HepG2 (cell line): Measurements from ENCODE around the gene MTHFSD. TPM values are rescaled to one million over a fixed set of nuclear protein-coding genes. Genes with fewer than 3 reads are reported as not detected.
A peak's percentile ranks its signal among the peaks of the same experiment; 100 is the strongest.

Source experiments
- ATAC-seq: fragments of 200-7000 bp; cut with Tn5 transposase; 3 replicates; pipeline ENCODE4 v1.9.1; 2020; ENCODE audit warnings: mild to moderate bottlenecking, moderate library complexity
- BruUV-seq: library from RNA; stranded (reverse); fragments of 400-500 nt; replicated peaks from 2 replicates; lab custom pipeline; 2021; lab: Mats Ljungman, UMichigan
- CTCF ChIA-PET: fragments of 300-600 bp; formaldehyde crosslinking; extraction: SDS; loops from one replicate; lab custom pipeline; 2021; ENCODE audit warnings: low total read pairs, inconsistent platforms, low intra/inter-chr PET ratio; lab: Yijun Ruan, JAX
- POLR2A ChIA-PET: fragments of 350-600 bp; sonication (Branson Sonifier 250); formaldehyde crosslinking; loops from one replicate; lab custom pipeline; 2020; ENCODE audit warnings: antibody characterized with exemption, inconsistent platforms; lab: Yijun Ruan, JAX
- DNase-seq: peaks from one replicate; pipeline ENCODE4 v3.0.0-alpha.2; 2015; ENCODE audit warnings: low spot score
- FAIRE-seq: peaks from 3 replicates; lab custom pipeline; 2011; peaks lifted over from hg19 to GRCh38; lab: Jason Lieb, UNC
- H2AFZ ChIP-seq: one replicate; pipeline ENCODE4 v1.6.1; 2011; ENCODE audit warnings: low read length, inconsistent platforms
- H3K27ac ChIP-seq: fragments of 300-600 bp; 3 replicates; pipeline ENCODE4 v1.8.0; 2011; ENCODE audit warnings: mixed run types, mild to moderate bottlenecking, mixed read lengths, low read length, inconsistent platforms; ENCODE audit not compliant: insufficient read depth; ENCODE audit errors: extremely low read length
- H3K27me3 ChIP-seq, 2 experiments: fragments of 200-600 bp in 1 of 2; 2 replicates in 1 of 2; 3 replicates in 1 of 2; pipeline versions ENCODE4 v1.6.0 to v1.8.0; 2011; ENCODE audit warnings: low read length in 2 of 2, mild to moderate bottlenecking in 2 of 2, moderate library complexity in 2 of 2, inconsistent platforms in 1 of 2; ENCODE audit not compliant: insufficient read depth in 2 of 2, control insufficient read depth in 1 of 2
- H3K36me3 ChIP-seq, 2 experiments: fragments of 200-600 bp in 1 of 2; replicated peaks in 1 of 2; 2 replicates in 1 of 2; 3 replicates in 1 of 2; pipeline versions ENCODE4 v1.5.1 to v1.8.0; 2011; ENCODE audit warnings: low read length in 2 of 2, inconsistent platforms in 1 of 2; ENCODE audit not compliant: insufficient read depth in 2 of 2, control insufficient read depth in 1 of 2
- H3K4me1 ChIP-seq: 2 replicates; pipeline ENCODE4 v1.5.1; 2012; ENCODE audit warnings: low read length, inconsistent platforms; ENCODE audit not compliant: insufficient read depth
- H3K4me2 ChIP-seq: 2 replicates; pipeline ENCODE4 v1.6.0; 2011; ENCODE audit warnings: low read depth, low read length, inconsistent platforms
- H3K4me3 ChIP-seq, 3 experiments: fragments of 200-600 bp in 1 of 3; sonication (generic), shearing (Covaris generic) in 1 of 3; replicated peaks in 1 of 3; 2 replicates each; pipeline ENCODE4 v1.5.1; 2011 to 2016; ENCODE audit warnings: low read length in 3 of 3, inconsistent platforms in 2 of 3, low read depth in 2 of 3, mild to moderate bottlenecking in 2 of 3, control low read depth in 1 of 3, mixed read lengths in 1 of 3; ENCODE audit not compliant: insufficient read depth in 1 of 3
- H3K79me2 ChIP-seq: one replicate; pipeline ENCODE4 v1.6.1; 2011; ENCODE audit warnings: low read length, inconsistent platforms; ENCODE audit not compliant: insufficient read depth
- H3K9ac ChIP-seq: 2 replicates; pipeline ENCODE4 v1.6.0; 2011; ENCODE audit warnings: mild to moderate bottlenecking, low read depth, low read length, inconsistent platforms; ENCODE audit not compliant: insufficient read depth
- H3K9me3 ChIP-seq: 2 replicates; pipeline ENCODE4 v1.5.1; 2012; ENCODE audit warnings: mild to moderate bottlenecking, low read length
- H4K20me1 ChIP-seq: 2 replicates; pipeline ENCODE4 v1.6.0; 2011; ENCODE audit warnings: inconsistent platforms, mild to moderate bottlenecking, low read length, moderate library complexity; ENCODE audit not compliant: insufficient read depth
- AGO1 ChIP-seq: fragments of 200-400 bp; formaldehyde crosslinking; IDR thresholded peaks from 2 replicates; pipeline ENCODE4 v1.6.1; 2017; ENCODE audit warnings: mild to moderate bottlenecking, low read depth, low read length, moderate library complexity; ENCODE audit not compliant: poor library complexity, severe bottlenecking
- AHDC1 ChIP-seq: sonication (generic); formaldehyde crosslinking; IDR thresholded peaks from 2 replicates; pipeline ENCODE4 v1.5.1; 2020; ENCODE audit warnings: mild to moderate bottlenecking, missing genetic modification reagents, borderline replicate concordance
- HNRNPUL1 ChIP-seq: fragments of 200-400 bp; formaldehyde crosslinking; IDR thresholded peaks from 2 replicates; pipeline ENCODE4 v1.6.1; 2017; ENCODE audit warnings: low read depth, mild to moderate bottlenecking, low read length, moderate library complexity
- KDM2A ChIP-seq: sonication (generic); formaldehyde crosslinking; IDR thresholded peaks from 2 replicates; pipeline ENCODE4 v1.4.0; 2020; ENCODE audit warnings: low read depth, missing genetic modification reagents, borderline replicate concordance
- KDM5B ChIP-seq: sonication (generic); formaldehyde crosslinking; IDR thresholded peaks from 2 replicates; pipeline ENCODE4 v1.4.0; 2020; ENCODE audit warnings: missing genetic modification reagents, mild to moderate bottlenecking, borderline replicate concordance
- NFIC ChIP-seq: IDR thresholded peaks from 2 replicates; pipeline ENCODE4 v1.6.1; 2012; ENCODE audit warnings: mild to moderate bottlenecking, low read length, inconsistent platforms
- SIN3A ChIP-seq: IDR thresholded peaks from 2 replicates; pipeline ENCODE4 v1.6.1; 2011; ENCODE audit warnings: low read depth, mild to moderate bottlenecking, control low read depth, low read length, borderline replicate concordance
- TBP ChIP-seq: sonication (generic); formaldehyde crosslinking; IDR thresholded peaks from 2 replicates; pipeline ENCODE4 v1.5.0; 2020; ENCODE audit warnings: missing genetic modification reagents
- ZNF432 ChIP-seq: sonication (generic); formaldehyde crosslinking; IDR thresholded peaks from 2 replicates; pipeline ENCODE4 v1.5.0; 2020; ENCODE audit warnings: missing genetic modification reagents, mild to moderate bottlenecking, borderline replicate concordance
- ZNF816 ChIP-seq: sonication (generic); formaldehyde crosslinking; IDR thresholded peaks from 2 replicates; pipeline ENCODE4 v1.8.0; 2022; ENCODE audit warnings: missing genetic modification reagents, mild to moderate bottlenecking, borderline replicate concordance
- WGBS: methylation state at CpG from one replicate; pipeline ENCODE4 v1.1.6; 2017; ENCODE audit warnings: low lambda C conversion rate; 5-methylcytosine and 5-hydroxymethylcytosine counted together
- in situ Hi-C: cut with HindIII; loops from 2 replicates; pipeline ENCODE4 v1.10.0; 2017; ENCODE audit warnings: low pct_unique_long_range_greater_than_20kb; ENCODE audit not compliant: extremely low pct_ligation_motif_present
- intact Hi-C: fragments of 100-400 bp; cut with micrococcal nuclease; formaldehyde crosslinking; loops from one replicate; pipeline ENCODE4 v1.10.0; 2022; ENCODE audit not compliant: unreplicated experiment
- polyA plus RNA-seq, 8 experiments: library from polyadenylated mRNA; depleted of rRNA in 3 of 8; stranded (reverse) in 7 of 8; unstranded in 1 of 8; fragments of >200 nt; fragmentation: Illumina TruSeq in 4 of 8; extraction: Trizol in 4 of 8; gene quantifications; 2 replicates each; pipeline versions ENCODE4 v1.2.1 to v1.2.3, GENCODE V29; 2011 to 2016; ENCODE audit warnings: low read depth in 4 of 8, missing spikeins in 1 of 8, mixed read lengths in 1 of 8; ENCODE audit not compliant: insufficient read depth in 1 of 8
- total RNA-seq, 5 experiments: library from RNA; depleted of rRNA; stranded (reverse); fragments of >200 nt; fragmentation: Illumina TruSeq; extraction: Trizol; gene quantifications; 2 replicates each; pipeline ENCODE4 v1.2.3, GENCODE V29; 2016; ENCODE audit warnings: low read depth in 1 of 5
- TF ChIP-seq, protein P1 (sequence below): sonication (generic); formaldehyde crosslinking; IDR thresholded peaks from 2 replicates; pipeline ENCODE4 v1.4.0; 2020; ENCODE audit warnings: low read depth, missing genetic modification reagents

The MTHFSD gene
- total and polyA plus RNA-seq, 2 of the 13 experiments (the other 11 are each of a cell fraction or from before 2014, with no cell fraction given): 14.2 to 16.3 TPM

- TF ChIP-seq, protein P1, sequence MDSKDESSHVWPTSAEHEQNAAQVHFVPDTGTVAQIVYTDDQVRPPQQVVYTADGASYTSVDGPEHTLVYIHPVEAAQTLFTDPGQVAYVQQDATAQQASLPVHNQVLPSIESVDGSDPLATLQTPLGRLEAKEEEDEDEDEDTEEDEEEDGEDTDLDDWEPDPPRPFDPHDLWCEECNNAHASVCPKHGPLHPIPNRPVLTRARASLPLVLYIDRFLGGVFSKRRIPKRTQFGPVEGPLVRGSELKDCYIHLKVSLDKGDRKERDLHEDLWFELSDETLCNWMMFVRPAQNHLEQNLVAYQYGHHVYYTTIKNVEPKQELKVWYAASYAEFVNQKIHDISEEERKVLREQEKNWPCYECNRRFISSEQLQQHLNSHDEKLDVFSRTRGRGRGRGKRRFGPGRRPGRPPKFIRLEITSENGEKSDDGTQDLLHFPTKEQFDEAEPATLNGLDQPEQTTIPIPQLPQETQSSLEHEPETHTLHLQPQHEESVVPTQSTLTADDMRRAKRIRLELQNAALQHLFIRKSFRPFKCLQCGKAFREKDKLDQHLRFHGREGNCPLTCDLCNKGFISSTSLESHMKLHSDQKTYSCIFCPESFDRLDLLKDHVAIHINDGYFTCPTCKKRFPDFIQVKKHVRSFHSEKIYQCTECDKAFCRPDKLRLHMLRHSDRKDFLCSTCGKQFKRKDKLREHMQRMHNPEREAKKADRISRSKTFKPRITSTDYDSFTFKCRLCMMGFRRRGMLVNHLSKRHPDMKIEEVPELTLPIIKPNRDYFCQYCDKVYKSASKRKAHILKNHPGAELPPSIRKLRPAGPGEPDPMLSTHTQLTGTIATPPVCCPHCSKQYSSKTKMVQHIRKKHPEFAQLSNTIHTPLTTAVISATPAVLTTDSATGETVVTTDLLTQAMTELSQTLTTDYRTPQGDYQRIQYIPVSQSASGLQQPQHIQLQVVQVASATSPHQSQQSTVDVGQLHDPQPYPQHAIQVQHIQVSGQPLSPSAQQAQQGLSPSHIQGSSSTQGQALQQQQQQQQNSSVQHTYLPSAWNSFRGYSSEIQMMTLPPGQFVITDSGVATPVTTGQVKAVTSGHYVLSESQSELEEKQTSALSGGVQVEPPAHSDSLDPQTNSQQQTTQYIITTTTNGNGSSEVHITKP (CRISPR knock-in tag): no peak
- no peak for TF ChIP-seq AGO1
- no peak for TF ChIP-seq NFIC
- TF ChIP-seq ZNF432 (CRISPR knock-in tag): no peak
These were observed 10.2 kb upstream of the MTHFSD start (continued) for GRCh38 chr16:86565181-86565631.

DNA sequence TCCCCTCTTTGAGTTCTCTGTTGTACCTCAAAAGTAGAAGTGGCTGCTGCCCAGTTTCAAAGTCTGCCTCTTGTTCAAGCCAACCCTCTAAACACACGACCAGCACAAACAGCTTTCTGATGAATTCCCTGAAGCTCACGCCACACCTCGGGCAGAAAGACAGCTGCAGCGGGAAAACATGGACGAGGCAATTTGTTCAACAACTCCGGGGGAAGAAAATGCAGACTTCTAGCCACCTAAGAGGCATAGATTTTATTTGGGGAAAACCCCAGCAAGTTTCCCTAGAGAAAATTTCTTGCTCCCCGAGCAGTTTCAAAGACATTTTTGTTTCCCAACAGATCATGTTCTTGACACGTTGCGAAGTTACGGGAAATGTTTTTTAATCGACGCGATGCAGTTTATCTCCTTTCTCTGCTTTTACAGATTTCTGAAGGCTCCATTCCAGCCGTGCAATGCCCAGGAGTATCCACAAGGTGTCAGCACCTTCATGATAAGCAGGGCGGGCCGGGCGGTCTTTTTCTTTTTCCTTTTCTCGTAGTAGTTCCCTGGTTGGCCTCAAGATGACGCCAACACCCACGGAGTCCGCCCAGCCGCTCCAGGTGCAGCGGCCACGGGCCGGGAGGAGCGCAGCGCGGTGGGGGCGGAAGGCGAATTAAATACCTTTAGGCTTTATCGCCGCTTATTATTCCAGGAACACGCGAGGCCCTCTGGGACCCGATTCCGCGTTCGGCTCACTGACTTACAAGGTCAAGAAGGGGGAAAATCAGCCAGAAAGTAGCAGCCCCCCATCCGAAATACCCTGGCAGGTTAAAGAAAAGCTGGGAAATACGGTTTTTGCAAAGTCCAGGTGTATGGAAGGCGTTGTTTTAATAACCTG, 8.7 kb upstream of the MTHFSD start:
- H3K36me3 ChIP-seq: no peaks in the 10 kb centered on the region
- H3K4me2 ChIP-seq: peak overlapping the region; percentile 5; the same call in 1 of the 2 replicates
- no peaks in the 10 kb centered on the region for H3K9me3 ChIP-seq
- CTCF ChIA-PET: interaction anchor here (0.6 to 4.2 kb wide), 14 partner anchors 9 to 734 kb away, joined by 3 to 86 read pairs (median 7); partner anchors contain the start of gene MTHFSD
- H3K9ac ChIP-seq: no peak overlapping the region
- POLR2A ChIA-PET: no interaction called here
- no peak overlapping the region for H3K4me3 ChIP-seq
- DNase-seq: peak; percentile 81
- H3K27ac ChIP-seq: no peak overlapping the region
- in situ Hi-C loops (loop anchor here (10.0 kb wide), 3 partner anchors 311 to 711 kb away; no protein-coding TSS in a partner anchor), intact Hi-C loops (loop anchor here (1.0 to 5.0 kb wide), 4 partner anchors 311 to 734 kb away; no protein-coding TSS in a partner anchor)
- no peaks in the 10 kb centered on the region for H3K79me2 ChIP-seq
- no TSS peak for BruUV-seq
- no peaks in the 10 kb centered on the region for H4K20me1 ChIP-seq
- H3K4me1 ChIP-seq: no peaks in the 10 kb centered on the region
- under 1% methylated on average over 41 of the region's 41 CpGs for WGBS
- peak; percentile 83 for ATAC-seq
- peaks cover 11 to 48% of the 10 kb centered on the region in 2 experiments for H3K27me3 ChIP-seq
- H2AFZ ChIP-seq: peak overlapping the region; percentile 20
- peak; percentile 96 for FAIRE-seq
- TF ChIP-seq AHDC1 (CRISPR knock-in tag): peak; percentile 42; the same call in 1 of the 2 replicates
- TF ChIP-seq ZNF816 (CRISPR knock-in tag): 0 out of 2 replicates have a peak, but pooled peaks have one; percentile 64
- peak; percentile 60; the same call in 1 of the 2 replicates for TF ChIP-seq KDM5B
- TF ChIP-seq HNRNPUL1: no peak
- no peak for TF ChIP-seq SIN3A
- peak; percentile 25; the same call in 1 of the 2 replicates for TF ChIP-seq TBP (CRISPR knock-in tag)
- peak; percentile 90; the same call in 1 of the 2 replicates for TF ChIP-seq KDM2A (CRISPR knock-in tag)
